Neural progenitor cell (in vitro differentiated cells): ENCODE results near the gene ZNF710.

Source experiments
- EZH2 ChIP-seq: fragments of 200-600 bp; sonication (generic); IDR thresholded peaks from 2 replicates; pipeline ENCODE4 v1.6.1; 2017; ENCODE audit warnings: antibody characterized with exemption, mild to moderate bottlenecking, moderate library complexity
- EZH2phosphoT487 ChIP-seq: fragments of 200-600 bp; sonication (generic); IDR thresholded peaks from 2 replicates; pipeline ENCODE4 v1.6.1; 2017; ENCODE audit warnings: antibody characterized with exemption
- TF ChIP-seq, protein P1 (sequence below): fragments of 200-600 bp; sonication (generic); IDR thresholded peaks from 2 replicates; pipeline ENCODE4 v1.5.1; 2017; ENCODE audit warnings: antibody characterized with exemption, mild to moderate bottlenecking

DNA sequence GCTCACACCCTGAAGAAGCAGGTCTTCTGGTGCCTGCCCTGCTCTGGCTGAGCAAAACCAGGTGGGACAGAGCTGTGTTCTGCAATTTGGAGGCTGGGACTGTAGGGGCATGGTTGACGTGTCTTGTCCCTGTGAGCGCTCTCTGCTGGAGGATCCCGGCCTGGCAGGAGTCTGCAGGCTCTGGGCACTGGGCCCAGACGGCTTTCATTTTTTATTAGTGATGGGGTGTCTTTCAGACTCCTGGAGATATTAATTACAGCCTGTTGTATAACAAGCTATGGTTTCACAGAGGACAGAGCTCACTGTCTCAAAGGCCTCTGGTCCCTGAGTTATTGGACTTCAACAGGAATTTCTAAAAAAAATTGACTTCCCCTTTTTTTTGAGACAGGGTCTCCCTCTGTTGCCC is 29.5 kb upstream of the ZNF710 start:
- TF ChIP-seq, protein P1, sequence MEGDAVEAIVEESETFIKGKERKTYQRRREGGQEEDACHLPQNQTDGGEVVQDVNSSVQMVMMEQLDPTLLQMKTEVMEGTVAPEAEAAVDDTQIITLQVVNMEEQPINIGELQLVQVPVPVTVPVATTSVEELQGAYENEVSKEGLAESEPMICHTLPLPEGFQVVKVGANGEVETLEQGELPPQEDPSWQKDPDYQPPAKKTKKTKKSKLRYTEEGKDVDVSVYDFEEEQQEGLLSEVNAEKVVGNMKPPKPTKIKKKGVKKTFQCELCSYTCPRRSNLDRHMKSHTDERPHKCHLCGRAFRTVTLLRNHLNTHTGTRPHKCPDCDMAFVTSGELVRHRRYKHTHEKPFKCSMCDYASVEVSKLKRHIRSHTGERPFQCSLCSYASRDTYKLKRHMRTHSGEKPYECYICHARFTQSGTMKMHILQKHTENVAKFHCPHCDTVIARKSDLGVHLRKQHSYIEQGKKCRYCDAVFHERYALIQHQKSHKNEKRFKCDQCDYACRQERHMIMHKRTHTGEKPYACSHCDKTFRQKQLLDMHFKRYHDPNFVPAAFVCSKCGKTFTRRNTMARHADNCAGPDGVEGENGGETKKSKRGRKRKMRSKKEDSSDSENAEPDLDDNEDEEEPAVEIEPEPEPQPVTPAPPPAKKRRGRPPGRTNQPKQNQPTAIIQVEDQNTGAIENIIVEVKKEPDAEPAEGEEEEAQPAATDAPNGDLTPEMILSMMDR, result peak; percentile 82
- TF ChIP-seq EZH2phosphoT487 (no peak), EZH2 (no peak)
